Adrenal gland (tissue), 12 donors: ENCODE measurements around the gene ANKRD10. TPM values are rescaled to one million over a fixed set of nuclear protein-coding genes. Genes with fewer than 3 reads are reported as not detected.

Source experiments
- DNase-seq, 7 donors: peaks; one replicate each; pipeline ENCODE4 v3.0.0-alpha.2; 2019 to 2020
- H3K27ac ChIP-seq, 5 donors: fragments of 200-600 bp; sonication (generic) in 4 of 5; 1 replicate in 3 of 5; 2 replicates in 2 of 5; pipeline versions ENCODE4 v1.5.1 to v1.8.0; 2016 to 2020; ENCODE audit warnings: mild to moderate bottlenecking in 1 of 5
- H3K27me3 ChIP-seq: fragments of 200-600 bp; 2 replicates; pipeline ENCODE4 v1.8.0; 2021
- H3K36me3 ChIP-seq, 2 donors: fragments of 200-600 bp; replicated peaks in 1 of 2; 1 replicate in 1 of 2; 2 replicates in 1 of 2; pipeline versions ENCODE4 v1.5.1 to v1.8.0; 2018 to 2022
- H3K4me1 ChIP-seq, 2 donors: fragments of 200-600 bp; replicated peaks in 1 of 2; 1 replicate in 1 of 2; 2 replicates in 1 of 2; pipeline versions ENCODE4 v1.5.1 to v1.8.0; 2018 to 2021
- H3K4me3 ChIP-seq, 4 donors: fragments of 200-600 bp; sonication (generic) in 3 of 4; one replicate each; pipeline ENCODE4 v1.5.1; 2016 to 2018
- H3K9me3 ChIP-seq, 3 donors: fragments of 200-600 bp; sonication (generic) in 1 of 3; replicated peaks in 1 of 3; 1 replicate in 2 of 3; 2 replicates in 1 of 3; pipeline versions ENCODE4 v1.5.1 to v1.8.0; 2016 to 2021
- CTCF ChIP-seq, 6 experiments: fragments of 450-650 bp in 4 of 6; fragments of 200-600 bp in 2 of 6; sonication (generic) in 1 of 6; IDR thresholded peaks; 1 replicate in 5 of 6; 2 replicates in 1 of 6; pipeline versions ENCODE4 v1.5.1 to v1.8.0; 2016 to 2021; ENCODE audit warnings: antibody characterized with exemption in 6 of 6, mild to moderate bottlenecking in 2 of 6, moderate library complexity in 1 of 6
- POLR2A ChIP-seq, 2 donors: fragments of 450-650 bp; IDR thresholded peaks; one replicate each; pipeline ENCODE4 v1.6.1; 2017; ENCODE audit warnings: antibody characterized with exemption in 2 of 2, mild to moderate bottlenecking in 2 of 2, moderate library complexity in 1 of 2
- WGBS, 4 donors: extraction: QIAGEN DNeasy Blood & Tissue Kit in 2 of 4; methylation state at CpG; one replicate each; pipeline versions ENCODE4 v1.1.5 to v1.1.7; 2013 to 2017; 5-methylcytosine and 5-hydroxymethylcytosine counted together
- intact Hi-C, 2 donors: fragments of 100-400 bp; cut with DNase I; formaldehyde crosslinking; loops; one replicate each; pipeline versions ENCODE4 v1.14.1 to v1.15.0; 2022 to 2023
- polyA plus RNA-seq, 3 donors: library from polyadenylated mRNA; stranded (reverse); fragments of 200-250 nt in 2 of 3; fragments of 350-450 nt in 1 of 3; fragmentation: Illumina TruSeq in 1 of 3; extraction: RNeasy Lipid Tissue Mini Kit (QIAGEN cat#74804) in 1 of 3; gene quantifications; one replicate each; pipeline ENCODE4 v1.2.3, GENCODE V29; 2013 to 2014
- total RNA-seq, 9 donors: library from RNA; depleted of rRNA in 4 of 9; stranded (reverse); fragments of >200 nt in 4 of 9; fragments of 120-200 nt in 1 of 9; fragmentation: NEBNext Ultra II Directional in 1 of 9; extraction: Animal tissue kit (Norgen Biotek cat#: 25700) in 1 of 9; gene quantifications; one replicate each; pipeline versions ENCODE4 v1.1.0 to v1.2.4, GENCODE V29; 2013 to 2023
- donor health status: healthy with polysubstance abuse.
- donor health status: Bipolar disorder and iron deficiency.
- donor health status: DM: yes; HTN: yes; CAD: no.
- donor health status: DM: no; HTN: no; CAD: no.
- donor health status: DM: no; HTN: no; CAD: no.
- donor health status: DM: yes; HTN: yes; CAD: no.

The ANKRD10 gene
- total and polyA plus RNA-seq, 12 donors = 36.5 to 159 (median 101) TPM

GRCh38 chr13:110866491-110867170, 48.2 kb downstream of the ANKRD10 start:
- Histone ChIP-seq H3K27me3 (no peaks in the 10 kb centered on the region), H3K4me3 (no peak overlapping the region), H3K36me3 (no peaks in the 10 kb centered on the region), H3K4me1 (peaks cover 0 to 13% of the 10 kb centered on the region in 2 donors), H3K27ac (no peak overlapping the region), H3K9me3 (no peaks in the 10 kb centered on the region)
- WGBS, 4 donors = 85 to 88% (median 87%) methylated on average over 11 of the region's 11 CpGs
- intact Hi-C loops = no loop called here
- no peak for TF ChIP-seq POLR2A (IDR thresholded peaks at IDR 0.05)
- TF ChIP-seq CTCF (IDR thresholded peaks at IDR 0.05) = no peak
- DNase-seq = no peak

- TF ChIP-seq POLR2A (IDR thresholded peaks at IDR 0.05) (no peak), CTCF (IDR thresholded peaks at IDR 0.05) (no peak)
- H3K27me3 ChIP-seq = no peaks in the 10 kb centered on the region
- H3K9me3 ChIP-seq = no peaks in the 10 kb centered on the region
- WGBS, 4 donors = 90 to 95% (median 93%) methylated on average over 6 of the region's 6 CpGs
- no peak for DNase-seq
- no peaks in the 10 kb centered on the region for H3K36me3 ChIP-seq
- H3K27ac ChIP-seq = no peak overlapping the region
- intact Hi-C loops = no loop called here
- no peak overlapping the region for H3K4me3 ChIP-seq
- H3K4me1 ChIP-seq = no peaks in the 10 kb centered on the region
Observed at GRCh38 chr13:110863685-110864084, 51.2 kb downstream of the ANKRD10 start.

- H3K27me3 ChIP-seq = no peaks in the 10 kb centered on the region
- no peaks in the 10 kb centered on the region for H3K9me3 ChIP-seq
- no peaks in the 10 kb centered on the region for H3K36me3 ChIP-seq
- no peak overlapping the region for H3K27ac ChIP-seq
- TF ChIP-seq POLR2A (IDR thresholded peaks at IDR 0.05) (no peak), CTCF (IDR thresholded peaks at IDR 0.05) (no peak)
- no peaks in the 10 kb centered on the region for H3K4me1 ChIP-seq
- intact Hi-C loops = no loop called here
- no peak for DNase-seq
- H3K4me3 ChIP-seq = no peak overlapping the region
Observed at GRCh38 chr13:110860983-110861382, 53.9 kb downstream of the ANKRD10 start.

- Histone ChIP-seq H3K27me3 (no peaks in the 10 kb centered on the region), H3K4me1 (no peaks in the 10 kb centered on the region), H3K9me3 (no peaks in the 10 kb centered on the region), H3K36me3 (no peaks in the 10 kb centered on the region), H3K4me3 (no peak overlapping the region), H3K27ac (no peak overlapping the region)
- intact Hi-C loops = no loop called here
- WGBS, 4 donors = 82 to 94% (median 88%) methylated on average over 3 of the region's 3 CpGs
- no peak for DNase-seq
- no peak for TF ChIP-seq POLR2A (IDR thresholded peaks at IDR 0.05)
- TF ChIP-seq CTCF (IDR thresholded peaks at IDR 0.05) = no peak
Observed at GRCh38 chr13:110856942-110857835, 57.7 kb downstream of the ANKRD10 start.
